SK-N-SH treated with all-trans-retinoic acid at 6 μM for 48 hours (cell line): ENCODE results near the gene GRB2.
A peak's percentile ranks its signal among the peaks of the same experiment; 100 is the strongest.

Source experiments
- ATAC-seq: fragments of 200-7000 bp; cut with Tn5 transposase; 3 replicates; pipeline ENCODE4 v1.9.1; 2020; ENCODE audit warnings: mild to moderate bottlenecking, moderate library complexity
- CSDC2 ChIP-seq: fragments of 250-450 bp; sonication (Bioruptor Pico); IDR thresholded peaks from 2 replicates; pipeline ENCODE4 v1.5.0; 2020; ENCODE audit warnings: mild to moderate bottlenecking, moderate library complexity
- GLIS3 ChIP-seq: fragments of 250-450 bp; sonication (Bioruptor Pico); IDR thresholded peaks from 2 replicates; pipeline ENCODE4 v1.5.0; 2020; ENCODE audit warnings: mild to moderate bottlenecking, moderate library complexity
- ISL1 ChIP-seq: fragments of 250-450 bp; sonication (Bioruptor Pico); IDR thresholded peaks from 2 replicates; pipeline ENCODE4 v2.1.2; 2022; ENCODE audit warnings: mild to moderate bottlenecking, moderate library complexity
- OSR1 ChIP-seq: fragments of 250-450 bp; sonication (Bioruptor Pico); IDR thresholded peaks from 2 replicates; pipeline ENCODE4 v1.8.0; 2022; ENCODE audit warnings: moderate library complexity, mild to moderate bottlenecking, inconsistent platforms
- PPARA ChIP-seq: fragments of 250-450 bp; sonication (Bioruptor Pico); IDR thresholded peaks from 2 replicates; pipeline ENCODE4 v1.5.0; 2020; ENCODE audit warnings: mild to moderate bottlenecking, borderline replicate concordance
- RARB ChIP-seq: fragments of 250-450 bp; sonication (Bioruptor Pico); IDR thresholded peaks from 2 replicates; pipeline ENCODE4 v1.8.0; 2021; ENCODE audit warnings: mild to moderate bottlenecking, moderate library complexity
- SNAI2 ChIP-seq: fragments of 250-450 bp; sonication (Bioruptor Pico); IDR thresholded peaks from 2 replicates; pipeline ENCODE4 v1.5.0; 2020; ENCODE audit warnings: mild to moderate bottlenecking, moderate library complexity
- ZC3H10 ChIP-seq: fragments of 250-450 bp; sonication (Bioruptor Pico); IDR thresholded peaks from 2 replicates; pipeline ENCODE4 v1.5.1; 2021; ENCODE audit warnings: mild to moderate bottlenecking, moderate library complexity
- ZFP3 ChIP-seq: fragments of 250-450 bp; sonication (Bioruptor Pico); IDR thresholded peaks from 2 replicates; pipeline ENCODE4 v1.5.0; 2020; ENCODE audit warnings: mild to moderate bottlenecking, moderate library complexity
- ZFP30 ChIP-seq: fragments of 450-650 bp; formaldehyde crosslinking; IDR thresholded peaks from 2 replicates; pipeline ENCODE4 v1.5.0; 2022; ENCODE audit warnings: mild to moderate bottlenecking, moderate library complexity
- ZNF565 ChIP-seq: fragments of 450-650 bp; formaldehyde crosslinking; conservative IDR thresholded peaks from 2 replicates; pipeline ENCODE4 v1.5.0; 2020; ENCODE audit warnings: low read depth, mild to moderate bottlenecking, moderate library complexity
- ZNF70 ChIP-seq: fragments of 450-650 bp; formaldehyde crosslinking; IDR thresholded peaks from 2 replicates; pipeline ENCODE4 v1.5.0; 2020; ENCODE audit warnings: mild to moderate bottlenecking, moderate library complexity
- ZNF8 ChIP-seq: fragments of 450-650 bp; formaldehyde crosslinking; IDR thresholded peaks from 2 replicates; pipeline ENCODE4 v1.5.0; 2020; ENCODE audit warnings: mild to moderate bottlenecking, moderate library complexity
- TF ChIP-seq, protein P1 (sequence below): fragments of 250-450 bp; sonication (Bioruptor Pico); IDR thresholded peaks from 2 replicates; pipeline ENCODE4 v1.5.0; 2020; ENCODE audit warnings: mild to moderate bottlenecking, moderate library complexity
- TF ChIP-seq, protein P2 (sequence below): fragments of 250-450 bp; sonication (Bioruptor Pico); IDR thresholded peaks from 2 replicates; pipeline ENCODE4 v1.8.0; 2020; ENCODE audit warnings: mild to moderate bottlenecking, moderate library complexity, borderline replicate concordance
- TF ChIP-seq, protein P3 (sequence below): fragments of 250-450 bp; sonication (Bioruptor Pico); IDR thresholded peaks from 2 replicates; pipeline ENCODE4 v1.5.1; 2021; ENCODE audit warnings: mild to moderate bottlenecking, moderate library complexity

The GRB2 gene

GRCh38 chr17:75396025-75396424, 9.5 kb downstream of the GRB2 start (continued):
- TF ChIP-seq, protein P1, sequence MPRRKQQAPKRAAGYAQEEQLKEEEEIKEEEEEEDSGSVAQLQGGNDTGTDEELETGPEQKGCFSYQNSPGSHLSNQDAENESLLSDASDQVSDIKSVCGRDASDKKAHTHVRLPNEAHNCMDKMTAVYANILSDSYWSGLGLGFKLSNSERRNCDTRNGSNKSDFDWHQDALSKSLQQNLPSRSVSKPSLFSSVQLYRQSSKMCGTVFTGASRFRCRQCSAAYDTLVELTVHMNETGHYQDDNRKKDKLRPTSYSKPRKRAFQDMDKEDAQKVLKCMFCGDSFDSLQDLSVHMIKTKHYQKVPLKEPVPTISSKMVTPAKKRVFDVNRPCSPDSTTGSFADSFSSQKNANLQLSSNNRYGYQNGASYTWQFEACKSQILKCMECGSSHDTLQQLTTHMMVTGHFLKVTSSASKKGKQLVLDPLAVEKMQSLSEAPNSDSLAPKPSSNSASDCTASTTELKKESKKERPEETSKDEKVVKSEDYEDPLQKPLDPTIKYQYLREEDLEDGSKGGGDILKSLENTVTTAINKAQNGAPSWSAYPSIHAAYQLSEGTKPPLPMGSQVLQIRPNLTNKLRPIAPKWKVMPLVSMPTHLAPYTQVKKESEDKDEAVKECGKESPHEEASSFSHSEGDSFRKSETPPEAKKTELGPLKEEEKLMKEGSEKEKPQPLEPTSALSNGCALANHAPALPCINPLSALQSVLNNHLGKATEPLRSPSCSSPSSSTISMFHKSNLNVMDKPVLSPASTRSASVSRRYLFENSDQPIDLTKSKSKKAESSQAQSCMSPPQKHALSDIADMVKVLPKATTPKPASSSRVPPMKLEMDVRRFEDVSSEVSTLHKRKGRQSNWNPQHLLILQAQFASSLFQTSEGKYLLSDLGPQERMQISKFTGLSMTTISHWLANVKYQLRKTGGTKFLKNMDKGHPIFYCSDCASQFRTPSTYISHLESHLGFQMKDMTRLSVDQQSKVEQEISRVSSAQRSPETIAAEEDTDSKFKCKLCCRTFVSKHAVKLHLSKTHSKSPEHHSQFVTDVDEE (CRISPR knock-in tag): no peak
- no peak for TF ChIP-seq ZNF565 (CRISPR knock-in tag)
- TF ChIP-seq, all 23 proteins: peak for 0

DNA sequence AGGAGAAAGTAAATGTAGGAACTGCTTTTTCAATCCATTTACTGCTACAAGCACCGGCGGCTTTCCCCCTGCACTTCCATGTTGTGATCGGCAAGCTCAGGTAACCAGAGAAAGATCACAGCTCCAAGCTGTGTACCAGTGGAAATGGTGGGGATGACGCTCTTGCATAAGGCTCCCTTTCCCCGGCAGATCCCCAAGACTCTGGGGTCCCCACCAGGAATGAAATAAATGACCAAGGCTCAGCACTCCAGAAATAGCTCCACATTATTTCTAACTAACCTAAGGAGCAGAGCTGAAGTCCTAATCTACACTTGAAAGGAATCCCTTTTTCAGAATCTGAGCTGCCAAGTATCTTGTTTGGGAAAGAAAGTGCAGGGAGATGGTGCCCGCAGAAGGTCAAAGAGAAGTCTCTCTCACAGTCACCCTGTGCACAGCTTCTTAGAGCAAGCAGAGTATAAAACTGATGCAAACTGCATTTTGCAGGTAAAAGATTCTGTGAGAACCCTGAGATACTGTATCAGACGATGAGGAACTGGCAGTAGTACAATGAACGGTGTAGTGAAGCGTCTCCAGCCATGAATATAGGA, 11.1 kb downstream of the GRB2 start:
- ATAC-seq: peak; percentile 38

GRCh38 chr17:75393523-75394331, 11.8 kb downstream of the GRB2 start:
- ATAC-seq: peak; percentile 99
- TF ChIP-seq, protein P2, sequence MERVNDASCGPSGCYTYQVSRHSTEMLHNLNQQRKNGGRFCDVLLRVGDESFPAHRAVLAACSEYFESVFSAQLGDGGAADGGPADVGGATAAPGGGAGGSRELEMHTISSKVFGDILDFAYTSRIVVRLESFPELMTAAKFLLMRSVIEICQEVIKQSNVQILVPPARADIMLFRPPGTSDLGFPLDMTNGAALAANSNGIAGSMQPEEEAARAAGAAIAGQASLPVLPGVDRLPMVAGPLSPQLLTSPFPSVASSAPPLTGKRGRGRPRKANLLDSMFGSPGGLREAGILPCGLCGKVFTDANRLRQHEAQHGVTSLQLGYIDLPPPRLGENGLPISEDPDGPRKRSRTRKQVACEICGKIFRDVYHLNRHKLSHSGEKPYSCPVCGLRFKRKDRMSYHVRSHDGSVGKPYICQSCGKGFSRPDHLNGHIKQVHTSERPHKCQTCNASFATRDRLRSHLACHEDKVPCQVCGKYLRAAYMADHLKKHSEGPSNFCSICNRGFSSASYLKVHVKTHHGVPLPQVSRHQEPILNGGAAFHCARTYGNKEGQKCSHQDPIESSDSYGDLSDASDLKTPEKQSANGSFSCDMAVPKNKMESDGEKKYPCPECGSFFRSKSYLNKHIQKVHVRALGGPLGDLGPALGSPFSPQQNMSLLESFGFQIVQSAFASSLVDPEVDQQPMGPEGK (CRISPR knock-in tag): peak; percentile 96; the same call in 1 of the 2 replicates
- TF ChIP-seq, protein P3, sequence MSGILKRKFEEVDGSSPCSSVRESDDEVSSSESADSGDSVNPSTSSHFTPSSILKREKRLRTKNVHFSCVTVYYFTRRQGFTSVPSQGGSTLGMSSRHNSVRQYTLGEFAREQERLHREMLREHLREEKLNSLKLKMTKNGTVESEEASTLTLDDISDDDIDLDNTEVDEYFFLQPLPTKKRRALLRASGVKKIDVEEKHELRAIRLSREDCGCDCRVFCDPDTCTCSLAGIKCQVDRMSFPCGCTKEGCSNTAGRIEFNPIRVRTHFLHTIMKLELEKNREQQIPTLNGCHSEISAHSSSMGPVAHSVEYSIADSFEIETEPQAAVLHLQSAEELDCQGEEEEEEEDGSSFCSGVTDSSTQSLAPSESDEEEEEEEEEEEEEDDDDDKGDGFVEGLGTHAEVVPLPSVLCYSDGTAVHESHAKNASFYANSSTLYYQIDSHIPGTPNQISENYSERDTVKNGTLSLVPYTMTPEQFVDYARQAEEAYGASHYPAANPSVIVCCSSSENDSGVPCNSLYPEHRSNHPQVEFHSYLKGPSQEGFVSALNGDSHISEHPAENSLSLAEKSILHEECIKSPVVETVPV (CRISPR knock-in tag): 0 out of 2 replicates have a peak, but pooled peaks have one; percentile 24
- TF ChIP-seq, protein P1 (CRISPR knock-in tag): peak; percentile 15; the same call in 1 of the 2 replicates
- no peak for TF ChIP-seq ISL1 (CRISPR knock-in tag)

More for the DNA sequence above, 11.1 kb downstream of the GRB2 start:
- TF ChIP-seq, protein P3 (CRISPR knock-in tag): no peak
- TF ChIP-seq SNAI2 (CRISPR knock-in tag) (no peak), ZNF70 (CRISPR knock-in tag) (no peak), ZNF565 (CRISPR knock-in tag) (no peak), CSDC2 (CRISPR knock-in tag) (no peak), ZC3H10 (CRISPR knock-in tag) (no peak), RARB (CRISPR knock-in tag) (no peak), GLIS3 (no peak), PPARA (CRISPR knock-in tag) (no peak)

DNA sequence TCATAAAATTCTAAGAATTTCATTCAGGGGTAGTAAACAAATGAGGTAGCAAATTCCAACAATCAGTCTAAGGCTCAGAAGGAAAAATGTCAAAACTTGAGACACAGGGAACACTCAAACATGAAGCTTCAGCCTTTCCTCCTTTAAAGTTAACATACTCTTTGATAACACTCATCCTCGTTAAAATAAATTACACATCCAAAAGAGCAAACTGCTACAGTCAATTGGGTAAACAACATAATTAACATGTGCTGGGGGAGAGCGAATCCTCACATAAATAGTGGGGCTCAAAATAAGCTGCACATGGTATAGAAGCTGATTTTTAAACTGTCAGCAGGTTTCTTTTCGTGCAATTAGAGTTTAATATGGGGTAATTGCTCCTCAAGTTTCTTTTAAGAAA, 12.9 kb downstream of the GRB2 start:
- no peak for TF ChIP-seq ZFP30 (CRISPR knock-in tag)
- TF ChIP-seq OSR1 (CRISPR knock-in tag): no peak
- TF ChIP-seq ISL1 (CRISPR knock-in tag): no peak
- TF ChIP-seq, protein P1 (CRISPR knock-in tag): no peak
- no peak for TF ChIP-seq ZNF8 (CRISPR knock-in tag)
- TF ChIP-seq ZNF70 (CRISPR knock-in tag): no peak
- TF ChIP-seq ZFP3 (CRISPR knock-in tag): no peak
- no peak for ATAC-seq
